ENCODE measurements around the gene TENM3. TPM values are rescaled to one million over a fixed set of nuclear protein-coding genes. Genes with fewer than 3 reads are reported as not detected.

TENM3 gene
- total and polyA plus RNA-seq, 2 of the 8 experiments (the other 6 are each of a cell fraction or from before 2014, with no cell fraction given), result 36.9 to 69.3 TPM

DNA sequence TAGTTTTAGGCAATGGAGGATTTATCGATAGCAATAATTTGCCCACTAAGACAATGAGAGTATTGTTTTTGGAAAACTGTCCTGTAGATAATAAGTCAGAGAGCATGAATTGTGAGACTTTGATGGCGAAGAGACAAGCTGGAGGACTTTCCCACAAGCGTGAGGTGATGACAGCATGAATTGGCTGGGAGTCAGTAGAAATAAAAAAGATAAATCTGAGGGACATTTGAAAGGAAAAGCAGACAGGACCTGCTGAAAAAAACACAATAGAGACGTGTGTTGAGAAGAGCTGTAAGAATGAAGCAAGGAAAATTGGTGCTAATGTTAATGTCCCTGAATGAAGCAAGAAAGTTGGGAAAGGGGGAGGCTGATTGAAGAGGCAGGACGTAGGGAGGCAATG, 440.5 kb downstream of the TENM3 start (continued):
- TF ChIP-seq CEBPB (IDR thresholded peaks at IDR 0.05; ENCODE audit: low read depth, low read length), result no peak
- TF ChIP-seq, protein P1, sequence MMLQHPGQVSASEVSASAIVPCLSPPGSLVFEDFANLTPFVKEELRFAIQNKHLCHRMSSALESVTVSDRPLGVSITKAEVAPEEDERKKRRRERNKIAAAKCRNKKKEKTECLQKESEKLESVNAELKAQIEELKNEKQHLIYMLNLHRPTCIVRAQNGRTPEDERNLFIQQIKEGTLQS (IDR thresholded peaks at IDR 0.05; ENCODE audit: insufficient read depth, low read depth, low read length), result no peak
